HepG2 (cell line): ENCODE data around the gene CNOT8. TPM values are rescaled to one million over a fixed set of nuclear protein-coding genes. Genes with fewer than 3 reads are reported as not detected.

Source experiments
- ASH2L ChIP-seq: fragments of 300-600, 200-600 bp; sonication (generic); IDR thresholded peaks from 2 replicates; pipeline ENCODE4 v1.7.0; 2017; ENCODE audit warnings: low read depth, mild to moderate bottlenecking, moderate library complexity, mixed read lengths, low read length; ENCODE audit not compliant: insufficient read length
- DPF2 ChIP-seq: sonication (generic); formaldehyde crosslinking; IDR thresholded peaks from 2 replicates; pipeline ENCODE4 v1.4.0; 2020; ENCODE audit warnings: mild to moderate bottlenecking, low read depth, missing genetic modification reagents, borderline replicate concordance
- FOXJ3 ChIP-seq: sonication (generic); formaldehyde crosslinking; IDR thresholded peaks from 2 replicates; pipeline ENCODE4 v1.4.0; 2020; ENCODE audit warnings: missing genetic modification reagents, mild to moderate bottlenecking, borderline replicate concordance
- HDAC2 ChIP-seq: sonication (generic); formaldehyde crosslinking; IDR thresholded peaks from 2 replicates; pipeline ENCODE4 v1.4.0; 2020; ENCODE audit warnings: missing genetic modification reagents
- HMG20A ChIP-seq: IDR thresholded peaks from 2 replicates; pipeline ENCODE4 v1.6.1; 2016; ENCODE audit warnings: borderline replicate concordance
- polyA plus RNA-seq, 8 experiments: library from polyadenylated mRNA; depleted of rRNA in 3 of 8; stranded (reverse) in 7 of 8; unstranded in 1 of 8; fragments of >200 nt; fragmentation: Illumina TruSeq in 4 of 8; extraction: Trizol in 4 of 8; gene quantifications; 2 replicates each; pipeline versions ENCODE4 v1.2.1 to v1.2.3, GENCODE V29; 2011 to 2016; ENCODE audit warnings: low read depth in 4 of 8, missing spikeins in 1 of 8, mixed read lengths in 1 of 8; ENCODE audit not compliant: insufficient read depth in 1 of 8
- total RNA-seq, 5 experiments: library from RNA; depleted of rRNA; stranded (reverse); fragments of >200 nt; fragmentation: Illumina TruSeq; extraction: Trizol; gene quantifications; 2 replicates each; pipeline ENCODE4 v1.2.3, GENCODE V29; 2016; ENCODE audit warnings: low read depth in 1 of 5
- TF ChIP-seq, protein P1 (sequence below): sonication (generic); formaldehyde crosslinking; IDR thresholded peaks from 2 replicates; pipeline ENCODE4 v1.4.0; 2020; ENCODE audit warnings: mild to moderate bottlenecking, missing genetic modification reagents
- TF ChIP-seq, protein P2 (sequence below): sonication (generic); formaldehyde crosslinking; IDR thresholded peaks from 2 replicates; pipeline ENCODE4 v1.5.0; 2020; ENCODE audit warnings: mild to moderate bottlenecking, missing genetic modification reagents, borderline replicate concordance
- TF ChIP-seq, protein P3 (sequence below): IDR thresholded peaks from 2 replicates; pipeline ENCODE4 v1.6.1; 2016; ENCODE audit warnings: missing genetic modification reagents, missing compliant biosample characterization
- TF ChIP-seq, protein P4 (sequence below): sonication (generic); formaldehyde crosslinking; IDR thresholded peaks from 2 replicates; pipeline ENCODE4 v1.9.0; 2021; ENCODE audit warnings: missing genetic modification reagents, mild to moderate bottlenecking, borderline replicate concordance

Gene CNOT8
- total and polyA plus RNA-seq, 2 of the 13 experiments (the other 11 are each of a cell fraction or from before 2014, with no cell fraction given), result 37.1 to 74.9 TPM

DNA sequence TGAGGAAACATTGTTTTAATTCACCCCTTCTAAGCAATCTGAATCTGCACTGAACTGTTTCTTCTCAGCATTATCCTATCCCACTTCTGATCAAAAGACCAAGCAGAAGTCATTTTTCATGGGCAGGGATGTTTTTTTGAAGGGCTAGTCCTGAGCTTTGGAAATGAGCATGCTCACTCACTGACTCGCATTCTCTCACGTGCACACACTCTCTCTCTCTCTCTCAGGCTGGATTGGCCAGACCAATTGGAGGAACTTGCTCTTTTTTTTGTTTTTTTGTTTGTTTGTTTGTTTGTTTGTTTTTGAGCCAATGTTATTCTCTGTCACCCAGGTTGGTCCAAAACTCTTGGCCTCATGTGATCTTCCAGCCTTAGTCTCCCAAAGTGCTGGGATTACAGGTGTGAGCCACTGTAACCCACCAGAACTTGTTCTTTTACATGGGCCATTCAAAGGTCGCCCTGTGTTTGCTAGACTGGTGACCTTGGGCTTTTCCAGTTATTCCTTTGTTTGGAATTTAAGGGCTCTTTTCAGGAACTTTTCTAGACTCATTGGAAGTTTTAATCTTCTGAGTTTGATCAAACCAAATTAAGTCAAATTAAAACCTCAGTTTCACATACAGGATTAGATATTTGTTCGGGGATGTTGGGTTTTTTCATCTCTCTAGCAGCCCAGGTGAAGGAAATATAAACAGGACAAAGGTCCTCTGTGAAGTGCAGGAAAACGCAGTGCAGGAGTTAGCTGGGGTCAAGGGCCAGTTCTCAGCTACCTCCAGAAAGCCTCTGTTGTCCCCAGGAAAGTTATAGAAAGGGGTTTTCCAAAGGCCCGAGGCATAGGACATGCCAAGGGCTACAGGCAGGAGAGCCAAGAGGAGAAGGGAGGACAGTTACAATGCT lies 21.2 kb upstream of the CNOT8 start (continued):
- peak; percentile 56 for TF ChIP-seq ASH2L
- peak; percentile 13; the same call in 1 of the 2 replicates for TF ChIP-seq HMG20A (CRISPR knock-in tag)
- TF ChIP-seq DPF2 (CRISPR knock-in tag), result peak; percentile 61; the same call in 1 of the 2 replicates
- TF ChIP-seq, protein P1, sequence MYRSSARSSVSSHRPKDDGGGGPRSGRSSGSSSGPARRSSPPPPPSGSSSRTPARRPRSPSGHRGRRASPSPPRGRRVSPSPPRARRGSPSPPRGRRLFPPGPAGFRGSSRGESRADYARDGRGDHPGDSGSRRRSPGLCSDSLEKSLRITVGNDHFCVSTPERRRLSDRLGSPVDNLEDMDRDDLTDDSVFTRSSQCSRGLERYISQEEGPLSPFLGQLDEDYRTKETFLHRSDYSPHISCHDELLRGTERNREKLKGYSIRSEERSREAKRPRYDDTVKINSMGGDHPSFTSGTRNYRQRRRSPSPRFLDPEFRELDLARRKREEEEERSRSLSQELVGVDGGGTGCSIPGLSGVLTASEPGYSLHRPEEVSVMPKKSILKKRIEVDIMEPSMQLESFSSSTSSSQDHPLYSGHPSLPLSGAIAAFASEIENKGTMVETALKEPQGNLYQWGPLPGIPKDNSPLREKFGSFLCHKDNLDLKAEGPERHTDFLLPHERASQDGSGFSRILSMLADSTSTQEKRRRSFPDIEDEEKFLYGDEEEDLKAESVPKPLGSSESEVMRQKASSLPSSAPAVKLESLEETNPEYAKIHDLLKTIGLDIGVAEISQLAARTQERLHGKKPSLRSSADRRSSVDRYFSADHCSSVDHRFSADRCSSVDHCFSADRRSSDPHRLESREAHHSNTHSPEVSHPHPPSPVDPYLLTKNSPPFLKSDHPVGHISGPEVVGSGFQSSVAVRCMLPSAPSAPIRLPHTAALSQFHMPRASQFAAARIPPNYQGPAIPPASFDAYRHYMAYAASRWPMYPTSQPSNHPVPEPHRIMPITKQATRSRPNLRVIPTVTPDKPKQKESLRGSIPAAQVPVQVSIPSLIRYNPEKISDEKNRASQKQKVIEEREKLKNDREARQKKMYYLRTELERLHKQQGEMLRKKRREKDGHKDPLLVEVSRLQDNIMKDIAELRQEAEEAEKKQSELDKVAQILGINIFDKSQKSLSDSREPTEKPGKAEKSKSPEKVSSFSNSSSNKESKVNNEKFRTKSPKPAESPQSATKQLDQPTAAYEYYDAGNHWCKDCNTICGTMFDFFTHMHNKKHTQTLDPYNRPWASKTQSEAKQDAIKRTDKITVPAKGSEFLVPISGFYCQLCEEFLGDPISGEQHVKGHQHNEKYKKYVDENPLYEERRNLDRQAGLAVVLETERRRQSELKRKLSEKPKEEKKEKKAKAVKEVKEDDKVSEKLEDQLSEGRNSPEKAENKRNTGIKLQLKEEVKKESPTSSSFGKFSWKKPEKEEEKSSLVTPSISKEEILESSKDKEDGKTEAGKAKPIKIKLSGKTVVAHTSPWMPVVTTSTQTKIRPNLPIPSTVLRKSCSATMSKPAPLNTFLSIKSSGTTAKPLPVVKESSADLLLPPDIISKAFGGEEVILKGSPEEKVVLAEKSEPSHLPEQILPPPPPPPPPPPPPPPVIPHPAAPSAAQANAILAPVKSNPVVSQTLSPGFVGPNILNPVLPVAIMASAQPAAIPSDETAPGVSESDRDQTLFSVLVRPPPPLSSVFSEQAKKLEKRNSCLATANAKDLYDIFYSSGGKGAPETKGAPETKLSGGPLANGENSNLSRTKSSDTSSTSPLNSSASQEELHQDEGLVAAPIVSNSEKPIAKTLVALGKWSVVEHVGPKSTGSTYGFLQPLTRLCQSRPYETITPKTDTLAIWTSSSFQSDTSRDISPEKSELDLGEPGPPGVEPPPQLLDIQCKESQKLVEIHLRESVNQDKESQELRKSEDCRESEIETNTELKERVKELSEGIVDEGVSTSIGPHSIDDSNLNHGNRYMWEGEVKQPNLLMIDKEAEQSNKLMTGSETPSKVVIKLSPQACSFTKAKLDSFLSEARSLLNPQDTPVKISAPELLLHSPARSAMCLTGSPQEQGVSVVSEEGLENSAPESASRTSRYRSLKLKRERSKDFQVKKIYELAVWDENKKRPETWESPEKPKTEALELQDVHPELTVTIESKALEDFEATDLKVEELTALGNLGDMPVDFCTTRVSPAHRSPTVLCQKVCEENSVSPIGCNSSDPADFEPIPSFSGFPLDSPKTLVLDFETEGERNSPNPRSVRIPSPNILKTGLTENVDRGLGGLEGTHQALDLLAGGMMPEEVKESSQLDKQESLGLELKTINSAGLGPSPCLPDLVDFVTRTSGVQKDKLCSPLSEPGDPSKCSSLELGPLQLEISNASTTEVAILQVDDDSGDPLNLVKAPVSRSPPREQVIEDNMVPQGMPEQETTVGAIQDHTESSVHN (CRISPR knock-in tag), result no peak
- TF ChIP-seq, protein P2, sequence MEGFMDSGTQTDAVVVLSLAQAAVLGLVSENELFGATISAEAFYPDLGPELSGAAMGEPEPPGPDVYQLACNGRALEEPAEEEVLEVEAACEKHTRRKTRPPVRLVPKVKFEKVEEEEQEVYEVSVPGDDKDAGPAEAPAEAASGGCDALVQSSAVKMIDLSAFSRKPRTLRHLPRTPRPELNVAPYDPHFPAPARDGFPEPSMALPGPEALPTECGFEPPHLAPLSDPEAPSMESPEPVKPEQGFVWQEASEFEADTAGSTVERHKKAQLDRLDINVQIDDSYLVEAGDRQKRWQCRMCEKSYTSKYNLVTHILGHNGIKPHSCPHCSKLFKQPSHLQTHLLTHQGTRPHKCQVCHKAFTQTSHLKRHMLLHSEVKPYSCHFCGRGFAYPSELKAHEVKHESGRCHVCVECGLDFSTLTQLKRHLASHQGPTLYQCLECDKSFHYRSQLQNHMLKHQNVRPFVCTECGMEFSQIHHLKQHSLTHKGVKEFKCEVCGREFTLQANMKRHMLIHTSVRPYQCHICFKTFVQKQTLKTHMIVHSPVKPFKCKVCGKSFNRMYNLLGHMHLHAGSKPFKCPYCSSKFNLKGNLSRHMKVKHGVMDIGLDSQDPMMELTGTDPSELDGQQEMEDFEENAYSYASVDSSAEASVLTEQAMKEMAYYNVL (CRISPR knock-in tag), result 0 out of 2 replicates have a peak, but pooled peaks have one; percentile 66
- TF ChIP-seq HDAC2, result peak; percentile 58
- TF ChIP-seq FOXJ3 (CRISPR knock-in tag), result 0 out of 2 replicates have a peak, but pooled peaks have one; percentile 67
- TF ChIP-seq, protein P3, sequence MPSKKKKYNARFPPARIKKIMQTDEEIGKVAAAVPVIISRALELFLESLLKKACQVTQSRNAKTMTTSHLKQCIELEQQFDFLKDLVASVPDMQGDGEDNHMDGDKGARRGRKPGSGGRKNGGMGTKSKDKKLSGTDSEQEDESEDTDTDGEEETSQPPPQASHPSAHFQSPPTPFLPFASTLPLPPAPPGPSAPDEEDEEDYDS (CRISPR knock-in tag), result peak; percentile 24; the same call in 1 of the 2 replicates
- TF ChIP-seq, protein P4, sequence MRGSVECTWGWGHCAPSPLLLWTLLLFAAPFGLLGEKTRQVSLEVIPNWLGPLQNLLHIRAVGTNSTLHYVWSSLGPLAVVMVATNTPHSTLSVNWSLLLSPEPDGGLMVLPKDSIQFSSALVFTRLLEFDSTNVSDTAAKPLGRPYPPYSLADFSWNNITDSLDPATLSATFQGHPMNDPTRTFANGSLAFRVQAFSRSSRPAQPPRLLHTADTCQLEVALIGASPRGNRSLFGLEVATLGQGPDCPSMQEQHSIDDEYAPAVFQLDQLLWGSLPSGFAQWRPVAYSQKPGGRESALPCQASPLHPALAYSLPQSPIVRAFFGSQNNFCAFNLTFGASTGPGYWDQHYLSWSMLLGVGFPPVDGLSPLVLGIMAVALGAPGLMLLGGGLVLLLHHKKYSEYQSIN (CRISPR knock-in tag), result no peak
